HTERT RPE-1 (cell line): ENCODE data around the gene PLA2G4C.

Experiments
- in situ Hi-C: fragments of 300-500 bp; cut with MboI; formaldehyde crosslinking; loops from 4 replicates; pipeline ENCODE4 v1.14.3; 2020; ENCODE audit warnings: low sequenced_read_pairs

Gene PLA2G4C, protein sequence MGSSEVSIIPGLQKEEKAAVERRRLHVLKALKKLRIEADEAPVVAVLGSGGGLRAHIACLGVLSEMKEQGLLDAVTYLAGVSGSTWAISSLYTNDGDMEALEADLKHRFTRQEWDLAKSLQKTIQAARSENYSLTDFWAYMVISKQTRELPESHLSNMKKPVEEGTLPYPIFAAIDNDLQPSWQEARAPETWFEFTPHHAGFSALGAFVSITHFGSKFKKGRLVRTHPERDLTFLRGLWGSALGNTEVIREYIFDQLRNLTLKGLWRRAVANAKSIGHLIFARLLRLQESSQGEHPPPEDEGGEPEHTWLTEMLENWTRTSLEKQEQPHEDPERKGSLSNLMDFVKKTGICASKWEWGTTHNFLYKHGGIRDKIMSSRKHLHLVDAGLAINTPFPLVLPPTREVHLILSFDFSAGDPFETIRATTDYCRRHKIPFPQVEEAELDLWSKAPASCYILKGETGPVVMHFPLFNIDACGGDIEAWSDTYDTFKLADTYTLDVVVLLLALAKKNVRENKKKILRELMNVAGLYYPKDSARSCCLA

DNA sequence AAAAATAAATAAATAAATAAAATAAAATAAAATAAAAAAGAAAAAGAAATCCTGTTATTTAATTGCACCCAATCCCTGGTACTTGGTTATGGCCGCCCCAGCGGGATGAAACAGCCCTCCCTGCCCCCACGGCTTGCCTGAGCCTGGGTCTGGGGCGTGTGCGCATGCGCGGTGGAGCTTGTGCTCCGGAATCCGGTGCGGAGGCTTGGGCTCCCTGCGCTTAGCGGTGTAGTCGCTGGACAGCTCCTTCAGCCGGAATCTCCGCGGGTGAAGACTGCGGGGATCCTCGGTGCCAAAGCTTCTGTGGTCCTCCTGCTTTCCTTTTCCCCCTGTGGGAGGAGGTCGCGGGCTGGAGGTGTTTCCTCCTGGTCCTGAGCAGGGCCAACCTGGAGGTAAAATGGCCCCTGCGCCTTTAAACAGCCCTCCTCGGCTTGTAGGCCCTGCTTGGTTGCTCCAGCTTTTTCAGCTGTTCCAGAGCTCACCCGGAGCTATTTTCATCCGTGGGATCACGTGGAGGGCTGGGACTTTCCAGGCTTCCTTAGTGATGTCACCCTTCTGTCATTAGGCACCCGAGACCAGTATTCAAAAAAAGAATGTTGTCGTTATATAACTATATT is at the start of gene PLA2G4C:
Gene PLA2G4C (minus strand): TSS at position 468 of the 617 bp plus-strand sequence. CDS start 4,288 bp downstream, outside the sequence.
- in situ Hi-C loops, result no loop called here

DNA sequence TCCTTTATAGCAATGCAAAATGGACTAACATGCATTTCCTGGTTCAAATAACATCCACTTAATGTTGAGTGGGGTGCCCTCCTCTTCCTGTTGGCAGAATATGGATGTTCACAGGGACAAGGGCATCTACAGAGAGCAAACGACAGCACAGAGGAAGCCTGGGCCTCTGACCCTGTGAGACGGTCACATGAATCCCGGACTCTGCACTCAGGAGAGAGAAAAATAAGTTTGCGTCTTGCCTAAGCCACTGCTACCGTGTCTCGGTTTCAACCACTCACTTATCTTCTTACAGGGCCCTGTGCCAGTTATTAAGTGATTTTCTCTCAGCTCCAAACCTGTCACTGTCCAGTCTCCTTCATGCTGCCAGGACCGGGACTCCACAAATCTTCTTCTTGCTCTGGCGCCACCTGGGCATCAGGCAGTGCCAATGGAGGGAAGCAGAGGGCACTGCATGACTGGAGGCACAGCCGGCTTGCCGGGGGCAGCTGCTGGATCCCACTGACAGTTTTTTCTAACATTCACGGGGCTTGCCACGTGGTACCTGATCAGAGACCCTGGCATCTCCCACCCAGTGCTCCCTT is 47.7 kb upstream of the PLA2G4C start:
- in situ Hi-C loops, result no loop called here

DNA sequence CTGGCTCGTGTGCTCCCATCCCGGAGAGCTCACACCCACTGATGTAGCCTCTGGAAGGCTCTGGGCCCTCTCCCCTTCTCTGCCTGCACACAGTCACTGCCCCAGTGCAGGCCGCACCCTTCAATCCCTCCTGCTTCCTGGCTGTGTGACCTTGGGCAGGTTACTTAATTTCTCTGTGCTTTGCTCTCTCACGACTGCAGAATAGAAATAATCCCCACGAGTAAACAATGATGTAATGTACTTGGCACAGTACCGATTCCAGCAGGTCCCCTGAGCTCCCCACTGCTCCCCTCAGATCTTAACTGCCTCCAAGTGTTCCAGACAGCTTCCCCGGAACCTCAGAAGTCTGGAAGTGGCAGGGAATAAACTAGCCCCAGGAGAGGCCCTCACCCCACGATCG is 43.4 kb upstream of the PLA2G4C start:
- in situ Hi-C loops, result no loop called here

DNA sequence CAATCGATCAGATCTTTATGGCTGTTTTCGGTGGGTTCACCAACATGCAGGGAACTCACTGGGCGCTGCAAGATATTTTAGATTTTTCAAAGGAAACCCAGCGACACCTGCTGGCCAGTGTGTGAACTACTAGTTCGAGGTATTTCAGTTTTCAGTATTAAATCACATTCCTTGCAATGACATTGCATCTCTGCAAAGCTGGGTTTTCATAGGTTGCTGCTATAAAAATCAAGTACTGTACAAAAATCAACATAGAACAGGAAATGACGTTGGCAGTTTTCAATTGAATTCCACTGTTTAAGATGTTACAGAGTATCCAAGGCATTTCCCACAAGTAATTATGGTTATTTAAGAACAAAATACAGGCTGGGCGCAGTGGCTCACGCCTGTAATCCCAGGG is 41.9 kb upstream of the PLA2G4C start:
- in situ Hi-C loops, result no loop called here

DNA sequence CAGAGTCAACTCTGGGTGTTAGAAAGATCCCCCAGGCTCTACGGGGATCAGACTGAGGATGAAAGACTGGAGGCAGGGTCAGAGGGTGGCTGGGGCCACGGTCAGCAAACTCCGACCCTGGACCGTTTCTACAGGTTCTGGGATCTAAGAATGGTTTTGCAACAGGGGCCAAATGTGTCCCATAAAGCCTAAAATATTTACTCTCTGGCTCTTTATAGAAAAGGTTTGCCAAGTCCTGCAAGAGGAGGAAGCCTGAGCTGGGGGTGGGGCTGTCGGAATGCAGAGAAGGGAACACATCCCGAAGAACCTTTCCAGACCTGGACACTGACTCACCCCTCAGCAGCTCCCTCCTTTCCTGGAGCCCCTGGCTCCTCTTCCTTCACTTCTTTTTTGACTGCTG is 38.8 kb upstream of the PLA2G4C start:
- in situ Hi-C loops, result no loop called here

DNA sequence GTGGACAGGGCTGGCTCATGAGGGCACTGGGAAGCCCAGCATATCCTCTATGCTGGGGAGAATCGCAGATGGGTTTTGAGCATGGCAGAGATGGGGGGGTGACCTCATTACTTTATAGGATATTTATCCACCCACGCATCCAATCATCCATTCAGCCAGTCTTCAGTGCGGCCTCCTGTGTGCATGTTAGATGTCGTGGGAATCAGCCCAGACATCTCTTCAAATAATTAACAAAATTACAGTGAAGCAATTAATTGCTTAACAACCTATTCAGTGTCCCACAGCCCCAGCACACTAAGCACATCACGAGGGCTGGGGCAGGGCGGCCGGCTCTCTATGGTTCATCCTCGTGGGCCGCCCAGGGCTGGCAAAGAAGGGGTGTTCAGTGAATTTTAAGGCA is 38.0 kb upstream of the PLA2G4C start:
- in situ Hi-C loops, result no loop called here

DNA sequence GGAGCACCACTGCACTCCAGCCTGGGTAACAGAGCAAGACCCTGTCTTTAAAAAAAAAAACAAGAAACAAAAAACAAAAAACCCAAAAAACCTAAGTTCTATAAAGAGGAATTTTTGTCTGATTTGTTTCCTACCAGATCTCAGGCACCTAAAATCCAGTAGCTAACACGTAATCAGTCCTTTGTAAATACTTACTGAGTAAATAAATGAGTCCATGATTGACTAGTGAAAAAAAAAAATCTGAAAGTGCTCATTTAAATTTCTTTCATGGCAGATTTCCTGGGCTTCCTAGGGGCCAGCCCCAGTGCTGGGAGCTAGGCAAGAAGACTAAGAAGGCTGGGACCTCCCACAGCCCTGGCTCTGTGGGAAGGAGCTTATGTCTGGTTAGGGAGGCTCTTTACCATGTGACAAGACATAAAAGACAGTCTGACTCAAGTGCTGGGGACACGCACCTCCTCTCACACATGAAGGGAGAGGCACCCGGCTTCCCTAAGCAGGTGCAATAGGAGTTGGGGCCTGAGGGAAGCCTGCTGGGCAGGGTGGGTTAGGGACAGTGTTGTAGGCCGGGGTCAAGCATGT is 37.1 kb upstream of the PLA2G4C start:
- in situ Hi-C loops, result no loop called here

DNA sequence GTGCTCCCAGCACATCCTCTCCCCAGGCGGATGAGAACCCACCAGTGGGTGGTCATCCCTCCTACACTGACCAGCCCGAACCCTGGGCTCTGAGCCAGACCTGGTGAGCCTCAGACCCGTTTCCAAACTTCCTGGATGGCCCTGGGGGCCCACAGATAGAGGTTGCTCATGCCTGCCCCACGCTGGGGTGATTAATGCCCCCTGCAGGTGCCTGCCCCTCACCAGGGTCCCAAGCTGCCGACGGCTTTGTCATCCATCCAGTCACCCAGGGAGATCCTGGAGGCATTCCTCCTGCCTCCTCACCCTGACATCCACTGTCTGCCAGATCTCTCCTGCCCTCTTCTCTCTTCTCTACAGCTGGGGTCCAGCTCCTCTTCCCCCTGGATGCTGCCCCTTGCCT is 28.4 kb upstream of the PLA2G4C start:
- in situ Hi-C loops, result no loop called here

DNA sequence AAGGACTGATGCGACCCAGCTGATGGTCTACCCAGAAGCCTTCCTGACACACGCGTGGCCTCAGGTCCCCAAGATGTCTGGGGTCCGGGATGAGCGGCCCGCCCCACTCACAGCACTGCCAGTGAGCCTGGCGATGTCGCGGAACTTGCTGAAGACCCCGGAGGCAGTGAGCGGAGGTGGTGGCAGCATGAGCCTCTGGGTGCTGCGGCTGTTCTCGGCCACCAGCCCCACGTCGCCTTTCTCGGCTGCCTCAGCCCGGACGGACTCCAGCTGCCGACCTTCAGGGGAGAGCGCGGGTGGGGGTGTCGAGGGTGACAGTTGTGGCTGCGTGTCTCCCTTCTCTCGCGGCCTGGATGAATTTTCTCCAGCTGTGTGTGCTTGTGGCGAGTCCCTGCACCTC is 26.8 kb upstream of the PLA2G4C start:
- in situ Hi-C loops, result no loop called here

DNA sequence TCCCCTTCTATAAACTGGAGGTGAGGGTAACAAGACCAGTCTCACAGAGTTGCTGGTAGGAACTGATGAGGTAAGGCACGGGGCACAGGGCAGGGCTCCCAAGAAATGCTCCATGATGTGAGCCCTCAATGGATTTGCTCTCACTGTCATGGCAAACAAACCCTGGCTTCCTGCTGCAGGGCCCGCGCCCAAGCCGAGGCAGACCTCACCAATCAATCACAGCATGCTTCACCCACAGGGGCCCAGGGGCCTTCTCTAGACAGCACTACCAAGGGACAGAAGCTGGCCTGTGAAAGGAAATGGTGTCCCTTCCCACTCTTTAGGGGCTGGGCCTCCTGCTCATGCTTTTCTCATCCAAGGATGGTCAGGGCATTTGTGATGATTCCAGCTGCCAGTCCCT is 25.9 kb upstream of the PLA2G4C start:
- in situ Hi-C loops, result no loop called here

DNA sequence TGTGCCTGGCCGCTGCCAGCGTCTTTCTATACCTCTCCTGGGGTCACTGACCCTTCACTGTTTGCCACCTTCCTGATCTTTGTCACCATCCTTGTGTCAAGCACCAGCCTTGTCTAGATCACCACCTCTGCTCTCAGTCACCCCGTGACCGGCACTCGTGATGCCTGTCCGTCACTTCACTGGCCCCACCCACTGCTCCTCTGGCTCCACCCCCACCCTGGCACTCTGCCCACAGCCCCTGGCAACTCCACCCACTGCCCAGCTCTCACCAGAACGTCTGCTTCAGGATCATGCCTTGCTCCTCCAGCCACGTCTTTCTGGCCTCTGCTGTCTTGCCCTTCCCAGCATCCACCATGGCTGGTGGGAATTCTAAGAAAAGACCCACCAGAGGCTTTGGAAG is 24.8 kb upstream of the PLA2G4C start:
- in situ Hi-C loops, result no loop called here

DNA sequence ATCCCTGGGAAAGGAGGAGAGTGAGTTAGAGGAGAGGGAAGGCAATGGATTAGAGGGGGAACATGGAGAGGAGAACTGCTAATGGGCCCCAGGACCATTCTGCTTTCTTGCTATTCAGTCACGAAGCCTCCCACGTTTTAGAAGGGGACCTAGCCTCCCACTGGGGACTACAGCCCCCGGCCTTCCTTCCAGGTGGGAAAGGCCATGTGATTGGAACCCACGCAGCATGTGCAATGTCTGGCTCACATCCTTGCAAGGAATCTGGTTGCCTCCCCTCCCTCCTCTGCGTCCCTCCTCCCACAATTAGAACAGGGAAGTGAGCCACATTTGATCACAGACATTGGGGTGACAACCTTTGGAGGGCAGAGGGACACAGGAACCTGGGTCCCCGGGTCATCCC is 22.5 kb upstream of the PLA2G4C start:
- in situ Hi-C loops, result no loop called here

DNA sequence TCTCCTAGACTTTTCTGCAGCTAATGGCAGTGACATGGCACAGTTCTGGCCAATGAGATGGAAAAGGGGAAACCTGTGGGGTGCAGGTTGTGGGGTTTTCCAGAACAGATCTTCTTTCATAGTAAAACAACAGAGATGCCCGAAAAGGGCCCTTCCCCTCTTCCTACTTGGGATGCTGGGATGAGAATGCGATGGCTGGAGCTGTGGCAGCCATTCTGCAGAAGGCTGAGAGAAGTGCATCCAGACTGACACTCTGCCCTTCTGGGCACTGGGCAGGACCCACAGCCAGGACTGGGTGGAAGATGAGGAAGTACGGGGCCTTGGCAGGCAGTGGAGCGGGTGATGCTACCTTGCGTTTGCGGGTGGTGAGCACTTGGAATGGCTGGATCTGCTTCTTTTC is 16.9 kb upstream of the PLA2G4C start:
- in situ Hi-C loops, result no loop called here

DNA sequence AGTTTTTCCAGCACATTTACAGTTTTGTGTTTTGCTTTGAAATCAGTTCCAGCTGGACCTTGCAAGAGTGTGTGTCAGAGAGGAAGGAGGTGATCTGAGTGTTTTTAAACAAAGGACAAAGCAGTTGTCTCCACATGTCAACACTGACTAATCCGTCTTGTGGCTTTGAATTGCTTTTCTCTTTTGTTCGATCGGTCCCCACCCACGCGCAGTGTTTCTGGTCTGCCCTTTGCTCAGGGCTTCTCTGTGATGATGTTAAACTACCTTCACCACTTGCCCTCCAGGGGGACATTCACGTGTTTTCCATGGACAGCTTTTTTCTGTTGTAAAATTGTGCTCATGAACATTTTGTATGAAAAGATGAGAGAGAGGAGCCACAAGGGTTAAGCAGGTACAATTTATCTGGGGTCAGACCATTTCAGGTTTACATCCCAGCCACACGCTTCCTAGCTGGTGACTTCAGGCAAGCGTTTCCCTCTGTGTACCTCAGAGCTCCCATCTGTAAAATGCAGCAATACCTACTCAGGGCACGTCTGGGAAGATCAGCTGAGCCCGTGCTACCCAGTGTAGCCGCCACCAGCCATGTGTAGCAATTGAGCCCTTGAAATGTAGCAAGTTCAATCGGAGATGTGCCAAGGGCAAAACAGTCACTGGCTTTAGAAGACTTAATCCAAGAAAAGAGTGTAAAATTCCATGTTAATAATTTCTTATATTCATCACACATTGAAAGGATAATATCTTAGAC is 13.5 kb upstream of the PLA2G4C start:
- in situ Hi-C loops, result no loop called here

DNA sequence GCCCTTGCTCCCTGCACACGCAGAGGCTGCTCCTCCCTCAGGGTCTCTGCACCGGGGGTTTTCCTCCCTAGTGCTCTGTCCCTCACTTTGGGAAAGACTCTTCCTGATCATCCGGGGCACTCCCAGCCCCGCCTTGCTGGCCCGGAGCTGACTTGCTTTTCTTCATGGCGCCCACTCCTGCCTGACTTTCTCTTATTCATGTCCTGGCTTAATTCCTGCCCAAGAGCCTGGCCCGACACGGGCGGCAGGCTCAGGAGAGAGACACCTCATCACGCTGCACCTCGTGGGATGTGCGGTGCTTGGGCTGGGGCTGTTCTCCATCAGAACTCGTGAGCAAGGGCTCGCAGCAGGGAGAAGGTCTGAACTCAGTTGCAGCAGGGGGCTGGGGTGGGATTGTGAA is 11.8 kb upstream of the PLA2G4C start:
- in situ Hi-C loops, result no loop called here

DNA sequence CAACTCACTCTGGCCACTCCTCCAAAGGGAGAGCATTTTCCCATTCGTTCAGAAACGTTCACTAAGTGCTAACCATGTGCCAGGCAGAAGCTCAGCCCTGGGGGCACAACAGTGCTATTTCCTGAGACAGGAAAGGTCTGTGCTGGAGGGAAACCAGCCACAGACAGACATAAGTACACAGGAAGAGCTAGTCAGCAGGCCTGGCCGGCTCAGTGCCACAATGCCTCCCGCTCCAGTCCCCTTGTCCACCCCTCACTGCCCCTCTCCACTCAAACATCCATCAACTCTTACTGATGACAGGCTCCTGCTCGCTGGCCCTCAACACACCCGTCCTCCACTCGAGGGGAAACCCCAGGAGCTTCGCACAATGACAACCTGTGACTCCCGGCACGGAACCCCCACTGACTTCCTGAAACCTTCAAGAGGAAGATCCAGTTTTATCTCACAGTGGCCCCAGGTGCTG is 11.3 kb upstream of the PLA2G4C start:
- in situ Hi-C loops, result no loop called here

DNA sequence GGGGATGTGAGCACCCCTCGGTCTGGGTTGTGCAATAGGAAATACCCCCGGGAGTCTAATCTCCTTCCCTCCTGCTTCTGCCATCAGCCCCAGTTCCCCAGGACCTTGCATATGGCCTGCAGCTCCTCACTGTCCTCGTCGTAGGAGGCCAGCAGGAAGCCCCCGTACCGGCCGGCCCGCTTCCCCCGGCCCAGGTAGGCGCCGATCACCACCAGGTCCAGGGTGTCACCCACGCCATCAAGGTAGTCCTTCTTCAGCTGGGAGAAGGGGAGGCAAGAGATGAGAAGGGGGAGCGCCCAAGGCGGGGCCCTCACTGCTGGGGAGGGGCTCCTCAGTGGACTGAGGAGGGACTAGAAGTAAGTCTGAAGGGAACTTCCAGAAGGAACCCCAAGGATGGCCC is 10.4 kb upstream of the PLA2G4C start:
- in situ Hi-C loops, result no loop called here

DNA sequence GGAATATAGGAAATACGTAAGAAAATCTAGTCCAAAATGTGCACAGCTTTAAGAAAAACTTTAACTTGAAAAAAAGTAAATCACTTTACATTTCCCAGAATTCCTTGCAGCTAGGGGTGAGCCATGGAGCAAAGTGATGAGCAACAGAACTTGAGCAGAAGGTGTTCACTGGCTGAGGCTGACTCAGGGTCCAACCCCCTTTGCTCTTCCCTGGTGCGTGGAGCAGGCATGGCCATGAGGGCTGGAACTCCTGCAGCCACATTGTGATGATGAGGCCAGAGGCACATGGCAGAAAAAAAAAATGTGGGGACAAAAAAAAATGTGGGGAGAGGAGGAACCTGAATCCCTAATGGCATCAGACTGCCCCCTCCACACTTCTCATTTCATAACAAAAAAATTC is 9.9 kb upstream of the PLA2G4C start:
- in situ Hi-C loops, result no loop called here

DNA sequence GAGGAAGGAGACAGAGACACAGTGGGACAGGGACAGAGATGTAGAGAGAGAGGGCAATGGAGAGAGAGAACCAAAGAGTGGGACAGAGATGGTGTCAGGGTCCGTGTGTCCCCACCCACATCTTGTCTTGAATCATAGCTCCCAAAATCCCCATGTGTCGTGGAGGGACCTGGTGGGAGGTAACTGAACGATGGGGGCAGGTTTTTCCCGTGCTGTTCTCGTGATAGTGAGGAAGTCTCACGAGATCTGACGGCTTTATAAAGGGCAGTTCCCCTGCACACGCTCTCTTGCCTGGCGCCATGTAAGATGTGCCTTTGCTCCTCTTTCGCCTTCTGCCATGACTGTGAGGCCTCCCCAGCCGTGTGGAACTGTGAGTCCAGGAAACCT is 7.5 kb upstream of the PLA2G4C start:
- in situ Hi-C loops, result no loop called here

DNA sequence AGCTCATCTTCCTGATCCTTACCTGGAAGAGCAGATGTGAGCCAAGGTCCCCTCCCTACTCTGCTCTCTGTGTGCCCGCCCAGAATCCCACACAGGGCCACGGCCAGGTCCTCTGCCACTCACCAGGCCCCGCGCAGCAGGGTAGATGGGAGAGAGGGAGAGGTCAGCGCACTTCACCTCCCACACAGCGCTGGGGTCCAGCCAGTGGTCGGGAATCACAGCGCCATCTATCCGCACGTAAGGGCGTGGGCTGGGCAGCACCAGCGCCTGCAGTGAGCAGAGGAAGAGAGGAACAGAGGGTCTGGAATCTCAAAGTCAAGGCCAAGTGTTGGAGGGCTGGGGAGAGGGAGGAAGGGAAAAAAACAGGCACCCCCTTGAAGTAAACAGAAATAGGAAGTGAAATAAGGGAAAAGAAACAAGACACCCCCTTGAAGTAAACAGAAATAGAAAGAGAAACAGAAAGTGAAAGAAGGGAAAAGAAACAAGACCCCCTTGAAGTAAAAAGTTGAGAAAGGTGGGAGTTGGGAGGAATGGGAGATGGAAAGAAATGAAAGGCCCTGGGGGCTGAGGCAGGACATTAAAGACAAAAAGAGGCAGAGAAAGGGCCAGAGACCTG is 7.0 kb upstream of the PLA2G4C start:
- in situ Hi-C loops, result no loop called here
